ENCODE measurements around the gene TXNDC16. TPM values are rescaled to one million over a fixed set of nuclear protein-coding genes. Genes with fewer than 3 reads are reported as not detected.
A peak's percentile ranks its signal among the peaks of the same experiment; 100 is the strongest.
"Not testable (repeated sequence)": the region's sequence is repeated elsewhere in the genome, so short reads cannot be mapped to it uniquely, and the experiment has no call there.

TXNDC16 gene
- total RNA-seq: 10 to 100 TPM; 10.1 to 13.2 TPM

DNA sequence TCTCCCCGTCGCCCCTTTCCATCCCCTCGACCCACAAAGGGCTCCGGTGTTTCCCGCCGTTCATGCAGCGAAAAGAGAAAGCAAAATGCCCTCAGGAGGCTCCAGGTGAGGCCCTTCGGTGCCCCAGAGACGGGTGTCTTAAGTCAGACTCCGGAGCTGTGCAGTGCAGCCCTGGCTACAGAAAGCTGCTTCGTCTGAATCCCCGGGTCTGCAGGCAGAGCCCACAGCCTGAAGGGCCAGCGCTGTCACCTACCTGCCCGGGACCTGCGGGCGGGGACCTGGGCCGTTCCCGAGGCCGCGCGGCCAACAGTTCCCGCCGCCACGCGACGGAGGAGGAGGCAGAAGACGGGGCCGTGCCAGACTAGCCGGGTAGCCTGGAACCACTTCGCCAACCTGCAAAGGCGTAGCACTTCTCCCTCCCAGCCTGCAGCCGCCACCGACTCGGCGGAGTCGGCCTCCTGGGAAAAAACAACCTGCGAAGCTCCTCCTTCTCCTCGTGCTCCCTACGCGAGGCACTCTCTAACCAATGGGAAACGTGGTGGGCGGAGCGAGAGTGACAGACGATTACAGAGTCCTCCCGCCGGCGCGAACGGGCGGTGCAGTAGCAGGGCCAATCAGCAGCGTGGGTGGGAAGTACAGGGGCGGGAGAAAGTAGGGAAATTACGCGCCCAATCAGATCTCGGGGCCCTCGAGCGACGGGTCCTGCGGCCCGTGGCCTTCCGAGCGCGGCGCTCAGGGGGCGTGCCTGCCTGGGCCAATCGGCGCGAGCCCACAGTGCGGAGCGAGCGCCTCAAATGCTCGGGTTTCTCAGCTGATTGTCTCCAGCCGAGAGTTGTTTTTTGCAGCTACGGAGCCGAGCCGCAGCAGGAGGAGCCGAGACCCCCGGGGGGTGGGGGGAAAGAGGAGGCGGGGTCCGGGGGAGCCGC, at the start of gene TXNDC16, which contains the start of gene GPR137C:
TXNDC16 (minus strand) TSS at position 443 of the 926 bp plus-strand sequence. CDS start 8,948 bp downstream, outside the sequence.
GPR137C (plus strand) TSS at position 774 of the 926 bp plus-strand sequence. CDS start 312 bp downstream, outside the sequence.
- Mint-ChIP-seq H3K36me3 (peaks cover 8% of the 10 kb centered on the region), H3K4me3 (peak within 1 kb of the TSS; percentile 95), H3K4me1 (peaks cover 26% of the 10 kb centered on the region), H3K9me3 (no peaks in the 10 kb centered on the region), H3K27ac (peak within 1 kb of the TSS; percentile 87), H3K27me3 (peaks cover 26% of the 10 kb centered on the region)
- peak; percentile 94 for DNase-seq
- ATAC-seq (ENCODE audit: low read depth): peak; percentile 95
- POLR2A ChIA-PET: interaction anchor here (0.6 to 2.1 kb wide), 18 partner anchors 9 to 239 kb away, joined by 3 to 14 read pairs (median 4); partner anchors contain the start of genes ERO1A, GNPNAT1, PTGER2 and STYX

DNA sequence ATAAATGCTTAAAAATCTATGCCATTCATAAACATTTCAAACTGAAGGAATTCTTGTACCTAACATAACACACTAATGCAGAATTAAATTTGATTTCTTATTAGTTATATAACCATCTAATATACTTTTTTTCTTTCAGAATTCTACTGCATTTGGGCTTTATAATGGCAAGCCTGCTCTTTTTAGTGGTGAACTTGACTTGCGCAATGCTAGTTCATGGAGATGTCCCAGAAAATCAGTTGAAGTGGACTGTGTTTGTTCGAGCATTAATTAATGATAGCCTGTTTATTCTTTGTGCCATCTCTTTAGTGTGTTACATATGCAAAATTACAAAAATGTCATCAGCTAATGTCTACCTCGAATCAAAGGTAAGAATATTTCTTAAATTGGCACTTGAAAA, 47.7 kb upstream of the TXNDC16 start:
- ATAC-seq (ENCODE audit: low read depth) (no peak), DNase-seq (no peak)
- Mint-ChIP-seq H3K9me3 (peaks cover 3% of the 10 kb centered on the region), H3K36me3 (peaks cover 4% of the 10 kb centered on the region), H3K4me3 (no peak overlapping the region), H3K27me3 (peaks cover 16% of the 10 kb centered on the region), H3K4me1 (peaks cover 5% of the 10 kb centered on the region), H3K27ac (no peak overlapping the region)
- POLR2A ChIA-PET: no interaction called here

- Mint-ChIP-seq H3K36me3 (peaks cover 7% of the 10 kb centered on the region), H3K9me3 (peaks cover 5% of the 10 kb centered on the region), H3K27me3 (peaks cover 17% of the 10 kb centered on the region), H3K4me3 (no peak overlapping the region), H3K27ac (no peak overlapping the region), H3K4me1 (peaks cover 5% of the 10 kb centered on the region)
- ATAC-seq (ENCODE audit: low read depth): no peak
- POLR2A ChIA-PET: no interaction called here
- no peak for DNase-seq
These were observed 46.3 kb upstream of the TXNDC16 start for GRCh38 chr14:52598568-52598967.

DNA sequence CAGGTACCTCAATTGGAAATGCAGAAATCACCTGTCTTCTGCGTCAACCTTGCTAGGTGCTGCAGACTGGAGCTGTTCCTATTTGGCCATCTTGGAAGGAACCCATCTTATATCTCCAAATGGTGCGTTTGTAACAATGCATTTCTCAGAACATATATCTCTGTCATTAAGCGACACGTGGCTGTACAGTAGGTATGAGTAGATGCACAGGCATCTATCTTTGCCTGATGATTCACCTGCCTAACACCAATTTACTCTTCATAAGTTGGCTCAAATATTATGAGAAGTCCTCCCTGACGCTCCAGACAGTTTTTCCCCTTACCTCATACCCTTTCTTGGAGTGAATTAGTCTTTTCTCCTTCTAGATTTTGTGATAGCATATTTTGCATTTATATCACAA, 44.6 kb upstream of the TXNDC16 start:
- Mint-ChIP-seq H3K4me3 (no peak overlapping the region), H3K36me3 (peaks cover 7% of the 10 kb centered on the region), H3K27me3 (peaks cover 13% of the 10 kb centered on the region), H3K9me3 (peaks cover 8% of the 10 kb centered on the region), H3K4me1 (no peaks in the 10 kb centered on the region), H3K27ac (no peak overlapping the region)
- ATAC-seq (ENCODE audit: low read depth) (no peak), DNase-seq (no peak)
- POLR2A ChIA-PET: no interaction called here

DNA sequence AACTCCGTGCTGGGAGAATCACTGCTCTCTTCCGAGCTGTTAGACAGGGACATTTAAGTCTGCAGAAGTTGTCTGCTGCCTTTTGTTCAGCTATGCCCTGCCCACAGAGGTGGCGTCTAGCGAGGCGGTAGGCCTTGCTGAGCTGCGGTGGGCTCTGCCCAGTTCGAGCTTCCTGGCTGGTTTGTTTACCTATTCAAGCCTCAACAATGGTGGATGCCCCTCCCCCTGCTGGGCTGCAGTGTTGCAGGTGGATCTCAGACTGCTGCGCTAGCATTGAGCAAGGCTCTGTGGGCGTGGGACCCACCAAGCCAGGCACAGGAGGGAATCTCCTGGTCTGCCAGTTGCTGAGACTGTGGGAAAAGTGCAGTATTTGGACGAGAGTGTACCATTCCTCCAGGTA, 44.0 kb upstream of the TXNDC16 start:
- Mint-ChIP-seq H3K36me3 (peaks cover 7% of the 10 kb centered on the region), H3K27ac (no peak overlapping the region), H3K9me3 (peaks cover 8% of the 10 kb centered on the region), H3K27me3 (peaks cover 13% of the 10 kb centered on the region), H3K4me1 (no peaks in the 10 kb centered on the region), H3K4me3 (no peak overlapping the region)
- no peak for ATAC-seq (ENCODE audit: low read depth)
- POLR2A ChIA-PET: no interaction called here
- no peak for DNase-seq

DNA sequence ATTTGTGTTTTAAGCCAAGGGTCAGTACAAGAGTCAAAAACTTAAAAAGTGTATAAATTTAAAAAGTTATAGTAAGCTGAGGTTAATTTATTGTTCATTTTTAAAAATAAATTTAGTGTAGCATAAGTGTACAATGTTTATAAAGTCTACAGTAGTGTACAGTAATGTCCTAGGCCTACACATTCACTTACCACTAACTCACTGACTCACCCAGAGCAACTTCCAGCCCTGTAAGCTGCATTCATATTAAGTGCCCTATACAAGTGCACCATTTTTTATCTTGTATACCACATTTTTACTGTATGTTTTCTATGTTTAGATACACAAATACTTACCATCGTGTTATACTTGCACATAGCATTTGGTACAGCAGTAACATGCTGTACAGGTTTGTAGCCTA, 38.0 kb upstream of the TXNDC16 start:
- Mint-ChIP-seq H3K27me3 (peaks cover 9% of the 10 kb centered on the region), H3K9me3 (peaks cover 6% of the 10 kb centered on the region), H3K36me3 (peaks cover 5% of the 10 kb centered on the region), H3K4me3 (no peak overlapping the region), H3K27ac (no peak overlapping the region), H3K4me1 (no peaks in the 10 kb centered on the region)
- ATAC-seq (ENCODE audit: low read depth): no peak
- POLR2A ChIA-PET: no interaction called here
- no peak for DNase-seq

GRCh38 chr14:52589646-52590045, 37.3 kb upstream of the TXNDC16 start:
- ATAC-seq (ENCODE audit: low read depth) (no peak), DNase-seq (no peak)
- no peak overlapping the region for H3K4me3 Mint-ChIP-seq
- peaks cover 13% of the 10 kb centered on the region for H3K27me3 Mint-ChIP-seq
- no peak overlapping the region for H3K27ac Mint-ChIP-seq
- no peaks in the 10 kb centered on the region for H3K4me1 Mint-ChIP-seq
- POLR2A ChIA-PET: no interaction called here
- peaks cover 2% of the 10 kb centered on the region for H3K36me3 Mint-ChIP-seq
- H3K9me3 Mint-ChIP-seq: peaks cover 6% of the 10 kb centered on the region

DNA sequence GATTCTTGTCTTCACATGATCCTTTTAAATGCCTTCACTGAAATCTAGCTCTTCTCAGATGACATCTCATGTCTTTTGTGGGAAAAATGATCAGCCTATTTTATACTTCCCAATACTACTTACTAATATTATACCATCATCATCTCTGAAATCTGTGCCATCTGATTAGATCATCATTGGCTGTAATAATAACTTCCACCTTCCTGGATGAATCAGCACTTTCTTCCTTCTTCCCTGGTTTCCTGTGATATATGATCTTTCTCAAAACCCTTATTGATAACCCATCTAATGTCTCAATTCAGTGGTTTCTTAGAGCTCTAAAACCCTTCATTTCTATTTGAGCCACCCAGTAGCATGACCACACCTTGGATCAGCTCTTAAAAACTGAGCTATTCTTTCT, 31.2 kb upstream of the TXNDC16 start:
- DNase-seq (no peak), ATAC-seq (ENCODE audit: low read depth) (no peak)
- Mint-ChIP-seq H3K4me3 (no peak overlapping the region), H3K4me1 (no peaks in the 10 kb centered on the region), H3K27me3 (peaks cover 15% of the 10 kb centered on the region), H3K9me3 (no peaks in the 10 kb centered on the region), H3K36me3 (no peaks in the 10 kb centered on the region), H3K27ac (no peak overlapping the region)
- POLR2A ChIA-PET: no interaction called here

- peaks cover 3% of the 10 kb centered on the region for H3K36me3 Mint-ChIP-seq
- no peak overlapping the region for H3K4me3 Mint-ChIP-seq
- no peak overlapping the region for H3K27ac Mint-ChIP-seq
- peaks cover 16% of the 10 kb centered on the region for H3K27me3 Mint-ChIP-seq
- H3K4me1 Mint-ChIP-seq: no peaks in the 10 kb centered on the region
- no peak for ATAC-seq (ENCODE audit: low read depth)
- H3K9me3 Mint-ChIP-seq: peaks cover 21% of the 10 kb centered on the region
- POLR2A ChIA-PET: interaction anchor here (0.5 kb wide), 1 partner anchor 20 kb away, joined by 3 read pairs; no protein-coding TSS in a partner anchor
- DNase-seq: no peak
These were observed 23.6 kb upstream of the TXNDC16 start for GRCh38 chr14:52575858-52576257.

DNA sequence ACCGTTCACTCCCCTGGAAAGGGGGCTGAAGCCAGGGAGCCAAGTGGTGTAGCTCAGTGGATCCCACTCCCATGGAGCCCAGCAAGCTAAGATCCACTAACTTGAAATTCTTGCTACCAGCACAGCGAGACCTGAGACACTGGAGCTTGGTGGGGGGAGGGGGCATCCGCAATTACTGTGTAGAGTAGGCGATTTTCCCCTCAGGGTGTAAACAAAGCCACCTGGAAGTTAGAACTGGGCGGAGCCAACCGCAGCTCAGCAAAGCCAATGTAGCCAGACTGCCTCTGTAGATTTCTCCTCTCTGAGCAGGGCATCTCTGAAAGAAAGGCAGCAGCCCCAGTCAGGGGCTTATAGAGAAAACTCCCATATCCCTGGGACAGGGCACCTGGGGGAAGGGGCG, 16.1 kb upstream of the TXNDC16 start:
- ATAC-seq (ENCODE audit: low read depth); H3K4me3 Mint-ChIP-seq; H3K36me3 Mint-ChIP-seq; H3K4me1 Mint-ChIP-seq; POLR2A ChIA-PET; H3K27ac Mint-ChIP-seq; DNase-seq: not testable (repeated sequence)
- H3K27me3 Mint-ChIP-seq: peaks cover 23% of the 10 kb centered on the region
- peaks cover 24% of the 10 kb centered on the region for H3K9me3 Mint-ChIP-seq

DNA sequence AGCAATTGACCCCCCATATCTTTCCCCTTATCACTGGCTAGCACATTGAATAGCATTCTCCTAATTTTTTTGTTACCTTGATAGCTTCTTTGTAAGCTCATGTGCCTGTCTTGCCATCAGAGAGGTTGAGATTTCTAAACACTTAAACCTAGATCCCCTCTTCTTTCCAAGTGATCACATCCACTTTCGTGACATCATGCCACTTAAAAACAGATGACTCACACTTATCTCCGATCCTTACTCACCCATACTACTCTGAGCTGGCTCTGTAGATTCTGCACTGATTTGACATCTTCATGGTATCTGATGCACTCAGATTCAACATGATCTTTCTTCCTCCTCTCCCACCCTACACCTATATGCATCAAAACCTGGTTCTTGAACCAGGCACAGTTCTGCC, 10.8 kb upstream of the TXNDC16 start:
- no peak for ATAC-seq (ENCODE audit: low read depth)
- Mint-ChIP-seq H3K36me3 (peaks cover 1% of the 10 kb centered on the region), H3K4me1 (no peaks in the 10 kb centered on the region), H3K4me3 (no peak overlapping the region), H3K9me3 (no peaks in the 10 kb centered on the region), H3K27ac (no peak overlapping the region), H3K27me3 (peaks cover 32% of the 10 kb centered on the region)
- POLR2A ChIA-PET: no interaction called here
- no peak for DNase-seq

DNA sequence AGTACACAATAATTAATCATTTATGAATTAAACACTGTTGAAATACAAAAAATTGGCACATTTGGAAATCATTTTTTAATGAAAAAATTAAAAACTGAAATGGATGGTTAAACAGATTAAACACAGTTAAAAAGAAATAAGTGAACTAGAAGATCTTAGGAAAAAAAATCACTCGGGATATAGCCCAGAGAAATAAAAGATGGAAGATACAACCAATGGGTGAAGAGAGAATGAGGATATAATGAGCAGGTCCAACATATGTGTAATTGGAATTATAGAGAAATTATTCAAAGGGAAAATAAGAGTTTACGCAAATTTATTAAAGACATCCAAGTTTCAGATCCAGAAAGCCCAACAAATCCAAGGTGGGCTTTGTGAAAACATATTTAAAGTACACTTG, 6.4 kb upstream of the TXNDC16 start:
- Mint-ChIP-seq H3K27me3 (peaks cover 53% of the 10 kb centered on the region), H3K9me3 (no peaks in the 10 kb centered on the region), H3K4me1 (peaks cover 6% of the 10 kb centered on the region), H3K4me3 (no peak overlapping the region), H3K27ac (no peak overlapping the region), H3K36me3 (peaks cover 3% of the 10 kb centered on the region)
- ATAC-seq (ENCODE audit: low read depth): no peak
- POLR2A ChIA-PET: no interaction called here
- DNase-seq: no peak

GRCh38 chr14:52553671-52554575, 1.6 kb upstream of the TXNDC16 start:
- DNase-seq: peak; percentile 78
- Mint-ChIP-seq H3K27ac (peak overlapping the region; percentile 87), H3K36me3 (peaks cover 5% of the 10 kb centered on the region), H3K9me3 (no peaks in the 10 kb centered on the region), H3K4me1 (peaks cover 24% of the 10 kb centered on the region), H3K27me3 (peaks cover 37% of the 10 kb centered on the region), H3K4me3 (peak overlapping the region; percentile 95)
- no peak for ATAC-seq (ENCODE audit: low read depth)
- POLR2A ChIA-PET: interaction anchor here (0.8 to 1.0 kb wide), 2 partner anchors 188 to 235 kb away, joined by 3 read pairs; no protein-coding TSS in a partner anchor

Measured in activated naive CD8-positive, alpha-beta T cell treated with anti-CD3 and anti-CD28 coated beads, Interleukin-2, amount 10 ng/mL, durations not matched to agents 7 days and 5 days (primary cell).